Loucy (cell line): ENCODE data around the gene BIN2.

ENCODE experiments used
- CTCF ChIP-seq: fragments of 200-600 bp; sonication (generic); conservative IDR thresholded peaks from 2 replicates; pipeline ENCODE4 v1.5.1; 2014; ENCODE audit warnings: mild to moderate bottlenecking, antibody characterized with exemption, low read length
- EZH2phosphoT487 ChIP-seq: fragments of 200-600 bp; IDR thresholded peaks from 2 replicates; pipeline ENCODE4 v1.6.1; 2018; ENCODE audit warnings: antibody characterized with exemption, mild to moderate bottlenecking, moderate library complexity, borderline replicate concordance

- TF ChIP-seq CTCF, result peak; percentile 41
- TF ChIP-seq EZH2phosphoT487, result no peak
These were observed 85.3 kb downstream of the BIN2 start, which contains the start of gene DAZAP2 for GRCh38 chr12:51238510-51239334.
